GM21737 (cell line): ENCODE data around the gene PIEZO2.
"Not testable (repeated sequence)": the region's sequence is repeated elsewhere in the genome, so short reads cannot be mapped to it uniquely, and the experiment has no call there.

Source experiments
- ATAC-seq: cut with Tn5 transposase; IDR thresholded peaks from one replicate; pipeline ENCODE4 v1.9.1; 2021; ENCODE audit warnings: mild to moderate bottlenecking, moderate library complexity; ENCODE audit not compliant: unreplicated experiment

The PIEZO2 gene

GRCh38 chr18:11150271-11150615 lies 874 bp upstream of the PIEZO2 start:
- no peak for ATAC-seq

- ATAC-seq, result peak; percentile 15
Observed at GRCh38 chr18:11148680-11149440, 509 bp downstream of the PIEZO2 start.

GRCh38 chr18:11147962-11148679 lies 1.2 kb downstream of the PIEZO2 start:
- ATAC-seq, result no peak

GRCh38 chr18:11147371-11147951 lies 1.9 kb downstream of the PIEZO2 start:
- no peak for ATAC-seq

GRCh38 chr18:11146947-11147345 lies 2.4 kb downstream of the PIEZO2 start:
- no peak for ATAC-seq

- no peak for ATAC-seq
Observed at GRCh38 chr18:11146238-11146946, 3.0 kb downstream of the PIEZO2 start.

GRCh38 chr18:11145413-11146191 lies 3.8 kb downstream of the PIEZO2 start:
- no peak for ATAC-seq

GRCh38 chr18:11137400-11137799 lies 12.0 kb downstream of the PIEZO2 start:
- ATAC-seq, result no peak

- ATAC-seq, result no peak
Observed at GRCh38 chr18:11136241-11136640, 13.1 kb downstream of the PIEZO2 start.

- ATAC-seq, result no peak
Observed at GRCh38 chr18:11134940-11135339, 14.4 kb downstream of the PIEZO2 start.

- not testable (repeated sequence) for ATAC-seq
Observed at GRCh38 chr18:11129059-11129458, 20.3 kb downstream of the PIEZO2 start.

- no peak for ATAC-seq
Observed at GRCh38 chr18:11125492-11126315, 23.7 kb downstream of the PIEZO2 start.

- ATAC-seq, result no peak
Observed at GRCh38 chr18:11124054-11124453, 25.3 kb downstream of the PIEZO2 start.

- no peak for ATAC-seq
Observed at GRCh38 chr18:11121443-11121849, 27.9 kb downstream of the PIEZO2 start.

- ATAC-seq, result no peak
Observed at GRCh38 chr18:11119959-11120587, 29.3 kb downstream of the PIEZO2 start.

GRCh38 chr18:11119550-11119949 lies 29.8 kb downstream of the PIEZO2 start:
- no peak for ATAC-seq

- no peak for ATAC-seq
Observed at GRCh38 chr18:11118051-11118766, 31.2 kb downstream of the PIEZO2 start.

GRCh38 chr18:11115276-11115675 lies 34.1 kb downstream of the PIEZO2 start:
- no peak for ATAC-seq

- ATAC-seq, result no peak
Observed at GRCh38 chr18:11114653-11115052, 34.7 kb downstream of the PIEZO2 start.
